Measurements from ENCODE around the gene KIF3A.
A peak's percentile ranks its signal among the peaks of the same experiment; 100 is the strongest.

The KIF3A gene

GRCh38 chr5:132753135-132753987 is 16.0 kb upstream of the KIF3A start:
- DNase-seq = no peak

DNA sequence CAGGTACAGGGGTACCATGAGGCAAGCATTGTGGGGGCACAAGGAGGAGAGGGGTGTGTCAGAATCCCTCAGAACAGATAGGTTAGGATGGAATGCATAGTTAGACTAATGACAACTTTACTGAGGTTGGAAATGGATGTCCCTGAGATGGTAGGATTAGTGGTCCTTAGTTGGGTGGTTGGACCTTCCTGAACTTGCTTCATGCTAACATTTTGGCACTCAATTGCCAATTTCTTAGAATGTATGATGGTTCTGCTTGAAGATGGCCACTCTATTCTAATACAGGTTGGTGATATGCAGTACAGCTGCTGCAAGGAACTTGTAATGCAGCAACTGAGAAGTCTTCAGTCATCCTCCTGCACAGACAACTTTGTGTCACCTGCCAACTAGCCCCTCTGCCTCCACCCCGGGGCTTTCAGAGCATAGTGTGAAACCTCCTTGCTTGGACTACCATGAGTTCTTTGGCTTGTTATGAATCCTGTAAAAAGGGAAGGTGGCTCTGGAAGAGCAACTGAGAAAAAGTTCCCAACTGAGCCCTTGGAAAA is 15.3 kb upstream of the KIF3A start:
- no peak for DNase-seq

DNA sequence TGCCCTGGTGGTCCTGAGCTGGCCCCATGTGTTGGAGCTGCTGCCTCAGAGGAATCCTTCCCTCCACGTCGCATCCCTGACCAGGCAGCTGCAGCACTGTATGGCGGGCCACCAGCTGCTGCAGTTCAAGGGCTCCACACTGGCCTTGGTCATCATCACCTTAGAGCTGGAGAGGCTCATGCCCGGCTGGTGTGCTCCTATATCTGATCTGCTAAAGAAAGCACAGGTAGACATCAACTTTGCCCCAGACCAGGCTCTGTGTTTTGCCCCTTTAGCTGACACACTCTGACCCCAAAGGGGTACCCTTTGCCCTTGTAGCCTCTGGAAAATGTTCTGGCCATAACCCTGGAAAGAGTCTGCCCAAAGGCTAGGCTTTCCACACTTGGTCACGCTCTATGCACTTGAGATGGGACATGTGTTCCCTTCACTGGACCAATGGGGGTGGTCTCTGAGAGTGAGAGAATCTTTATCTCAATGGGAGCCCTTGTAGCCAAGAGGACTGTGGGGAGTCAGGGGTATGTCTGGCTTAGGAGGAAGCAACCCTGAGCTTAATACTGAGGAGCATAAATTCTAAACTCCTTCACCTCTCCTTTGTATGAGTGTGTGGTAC is 14.7 kb upstream of the KIF3A start:
- no peak for DNase-seq

DNA sequence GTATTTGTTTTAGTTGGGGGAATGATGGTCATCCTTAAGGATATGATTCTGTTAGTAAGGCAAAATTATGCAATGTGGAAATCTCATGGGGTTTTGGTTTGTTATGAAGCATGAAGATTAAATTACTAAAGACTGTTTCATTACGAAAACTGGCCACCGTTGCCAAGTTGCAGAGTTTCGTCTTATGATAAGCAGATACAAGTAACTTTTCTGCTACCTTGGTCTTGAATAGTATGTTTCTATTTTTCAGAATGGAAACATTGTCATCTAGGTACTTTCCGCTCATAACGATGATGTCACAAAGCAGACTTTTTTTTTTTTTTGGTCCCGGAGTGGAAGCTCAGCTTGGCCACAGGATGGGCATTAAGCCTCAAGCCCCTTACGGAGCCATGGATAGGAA is 14.1 kb upstream of the KIF3A start:
- no peak for DNase-seq

GRCh38 chr5:132750471-132751230 is 13.3 kb upstream of the KIF3A start:
- DNase-seq = no peak

- no peak for DNase-seq
Measured at GRCh38 chr5:132749506-132749905, 12.2 kb upstream of the KIF3A start.

GRCh38 chr5:132748522-132749000 is 11.2 kb upstream of the KIF3A start:
- DNase-seq = no peak

GRCh38 chr5:132747616-132748440 is 10.5 kb upstream of the KIF3A start:
- DNase-seq = peak in 1 of 2 donors; percentile 30

DNA sequence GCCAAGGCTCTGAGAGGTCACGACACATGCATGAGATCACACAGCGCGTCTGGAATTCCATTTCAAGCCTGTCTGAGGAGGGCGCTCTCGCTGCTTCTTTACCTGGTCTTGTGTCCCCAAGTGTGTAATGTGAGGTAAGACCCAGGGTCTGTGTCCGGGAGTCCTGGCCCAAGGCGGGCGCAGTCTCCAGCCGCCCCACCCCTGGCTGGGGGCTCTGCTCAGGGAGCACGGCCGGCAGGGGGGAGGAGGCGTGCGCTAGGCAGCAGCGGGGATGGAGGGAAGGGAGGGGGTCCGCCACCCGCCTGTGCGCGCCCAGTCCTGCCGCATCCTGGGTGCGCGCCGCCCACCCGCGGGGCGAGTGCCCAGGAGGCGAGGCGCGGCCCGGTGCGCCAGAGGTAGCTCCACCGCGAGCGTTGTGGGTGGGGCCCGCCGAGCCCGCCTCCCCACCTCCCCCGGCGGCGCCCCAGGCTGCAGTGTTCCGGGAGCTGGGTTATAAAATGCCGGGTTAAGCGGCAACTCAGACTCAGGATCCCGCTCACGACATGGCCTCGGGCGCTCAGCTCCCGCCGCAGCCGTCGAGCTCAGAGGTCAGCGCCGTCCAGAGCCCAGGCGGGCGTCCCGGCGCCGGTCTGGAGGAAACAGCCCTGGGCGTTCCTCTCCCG is 9.7 kb upstream of the KIF3A start, which contains the start of gene CCNI2:
CCNI2 (plus strand) TSS at position 473 of the 662 bp plus-strand sequence; CDS start at position 543, 70 bp downstream.
- DNase-seq = peak; percentile 41 to 45

DNA sequence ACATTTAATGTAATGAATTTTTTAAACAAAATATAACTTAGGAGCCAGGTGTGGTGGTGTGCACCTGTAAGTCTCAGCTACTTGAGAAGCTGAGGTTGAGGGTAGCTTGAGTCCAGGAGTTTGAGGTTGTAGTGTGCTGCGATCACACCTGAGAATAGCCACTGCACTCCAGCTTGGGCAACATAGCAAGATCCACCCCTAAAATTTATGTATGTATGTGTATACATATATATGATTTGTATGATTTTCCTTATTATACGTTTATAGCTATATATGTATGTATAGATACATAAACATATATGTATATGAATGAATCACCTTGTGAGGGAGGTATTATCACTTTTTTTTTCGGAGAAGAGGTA is 9.2 kb upstream of the KIF3A start:
- DNase-seq = no peak

GRCh38 chr5:132744659-132745058 is 7.3 kb upstream of the KIF3A start:
- no peak for DNase-seq

- no peak for DNase-seq
Measured at GRCh38 chr5:132742626-132743025, 5.3 kb upstream of the KIF3A start.

- DNase-seq = no peak
Measured at GRCh38 chr5:132742158-132742557, 4.8 kb upstream of the KIF3A start.

DNA sequence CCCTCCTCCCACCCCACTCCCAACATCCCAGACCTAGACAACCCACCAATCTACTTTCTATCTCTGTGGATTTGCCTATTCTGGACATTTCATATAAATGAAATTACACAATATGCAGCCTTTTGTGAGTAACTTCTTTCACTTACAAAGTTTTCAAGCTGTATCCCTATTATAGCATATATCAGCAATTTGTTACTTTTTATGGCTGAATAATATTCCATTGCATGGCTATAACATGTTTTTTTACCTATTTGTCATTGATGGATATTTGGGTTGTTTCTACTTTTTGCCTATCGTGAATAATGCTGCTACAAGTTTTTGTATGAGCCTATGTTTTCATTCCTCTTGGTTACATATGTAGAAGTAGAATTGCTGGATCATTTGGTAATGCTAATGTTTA is 1.9 kb upstream of the KIF3A start:
- DNase-seq = no peak

- no peak for DNase-seq
Measured at GRCh38 chr5:132737982-132738681, 786 bp upstream of the KIF3A start.

- DNase-seq = no peak
Measured at GRCh38 chr5:132734687-132735086, 2.7 kb downstream of the KIF3A start.

DNA sequence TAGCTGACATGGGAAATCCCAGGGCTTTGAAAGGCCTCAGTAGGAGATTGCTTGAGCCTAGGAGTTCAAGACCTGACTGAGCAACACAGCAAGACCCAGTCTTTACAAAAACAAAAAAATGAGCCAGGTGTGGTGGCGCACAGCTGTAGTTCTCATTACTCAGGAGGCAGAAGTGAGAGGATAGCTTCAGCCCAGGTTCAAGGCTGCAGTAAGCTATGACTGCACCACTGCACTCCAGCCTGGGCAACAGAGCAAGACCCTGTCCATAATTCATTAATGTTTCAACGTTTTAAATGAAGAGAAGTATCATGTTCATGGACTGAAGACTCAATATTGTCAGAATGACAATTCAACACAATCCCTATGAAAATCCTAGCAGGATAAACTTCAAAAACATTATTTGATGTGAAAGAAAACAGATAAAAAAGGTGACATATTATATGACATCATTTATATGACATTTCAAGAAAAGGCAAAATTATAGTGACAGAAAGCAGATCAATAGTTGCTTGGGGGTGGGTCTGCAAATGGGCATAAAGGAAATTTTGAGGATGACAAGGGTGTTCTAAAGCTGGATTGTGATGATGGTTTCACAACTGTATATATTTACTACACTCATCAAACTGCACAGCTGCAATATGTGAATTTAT is 3.7 kb downstream of the KIF3A start:
- no peak for DNase-seq

DNA sequence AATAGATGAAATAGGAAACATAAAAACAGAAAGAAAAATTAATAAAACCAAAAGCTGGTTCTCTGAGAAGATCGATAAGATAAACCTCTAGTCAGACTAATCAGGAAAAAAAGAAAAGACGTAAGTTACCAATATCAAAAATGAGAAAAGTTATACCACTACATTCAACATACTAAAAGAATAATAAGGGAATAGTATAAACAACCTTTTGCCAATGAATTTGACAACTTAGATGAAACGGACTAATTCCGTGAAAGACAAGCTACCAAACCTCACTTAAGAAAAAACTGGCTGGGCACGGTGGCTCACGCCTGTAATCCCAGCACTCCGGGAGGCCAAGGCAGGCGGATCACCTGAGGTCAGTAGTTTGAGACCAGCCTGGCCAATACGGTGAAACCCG is 7.5 kb downstream of the KIF3A start:
- DNase-seq = no peak

DNA sequence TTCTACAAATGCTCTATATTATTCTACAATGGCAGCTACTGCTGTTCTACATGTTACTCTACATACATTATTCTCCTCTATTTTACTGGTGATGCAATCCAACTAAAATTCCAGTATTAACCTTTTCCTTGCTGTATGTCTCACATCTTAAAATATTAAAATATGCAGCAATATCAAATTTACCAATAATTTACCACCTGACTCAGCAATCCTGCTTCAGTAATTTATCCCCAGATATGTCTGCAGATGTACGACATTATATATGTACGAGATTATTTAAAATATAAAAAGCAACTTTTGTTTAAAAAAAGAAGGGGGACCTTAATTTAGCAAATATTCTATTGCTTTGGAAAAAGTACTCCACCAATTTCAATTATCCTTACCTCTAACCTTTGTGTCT is 11.6 kb downstream of the KIF3A start:
- no peak for DNase-seq

DNA sequence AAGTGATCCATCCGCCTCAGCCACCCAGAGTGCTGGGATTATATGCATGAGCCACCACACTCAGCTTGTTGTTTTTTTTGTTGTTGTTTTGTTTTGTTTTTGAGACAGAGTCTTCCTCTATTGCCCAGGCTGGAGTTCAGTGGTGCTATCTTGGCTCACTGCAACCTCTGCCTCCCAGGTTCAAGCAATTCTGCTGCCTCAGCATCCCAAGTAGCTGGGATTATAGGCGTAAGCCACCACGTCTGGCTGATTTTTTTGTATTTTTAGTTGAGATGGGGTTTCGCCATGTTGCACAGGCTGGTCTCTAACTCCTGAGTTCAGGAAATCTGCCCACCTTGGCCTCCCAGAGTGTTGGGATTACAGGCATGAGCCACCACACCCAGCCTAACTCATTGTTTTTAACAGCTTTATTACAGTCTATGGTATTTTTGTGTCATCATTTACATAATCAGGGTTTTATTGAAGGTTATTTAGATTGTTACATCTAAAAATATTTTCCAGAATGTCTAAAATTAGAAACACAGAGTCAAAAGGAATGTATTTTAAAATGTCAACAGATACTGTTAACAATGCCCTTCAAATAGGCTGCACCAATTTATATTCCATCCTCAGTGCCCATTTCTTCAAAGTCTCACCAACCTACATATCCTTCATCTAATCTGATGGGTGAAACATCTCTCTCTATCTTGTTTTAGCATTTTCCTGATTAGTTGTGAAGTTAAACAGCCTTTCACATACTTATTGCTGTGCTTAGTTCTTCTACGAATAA is 18.6 kb downstream of the KIF3A start:
- no peak for DNase-seq
